HG03571 (cell line): Measurements from ENCODE around the gene SLC17A7.

Experiments used
- ATAC-seq: cut with Tn5 transposase; IDR thresholded peaks from one replicate; pipeline ENCODE4 v1.9.1; 2021; ENCODE audit not compliant: unreplicated experiment

SLC17A7 gene

DNA sequence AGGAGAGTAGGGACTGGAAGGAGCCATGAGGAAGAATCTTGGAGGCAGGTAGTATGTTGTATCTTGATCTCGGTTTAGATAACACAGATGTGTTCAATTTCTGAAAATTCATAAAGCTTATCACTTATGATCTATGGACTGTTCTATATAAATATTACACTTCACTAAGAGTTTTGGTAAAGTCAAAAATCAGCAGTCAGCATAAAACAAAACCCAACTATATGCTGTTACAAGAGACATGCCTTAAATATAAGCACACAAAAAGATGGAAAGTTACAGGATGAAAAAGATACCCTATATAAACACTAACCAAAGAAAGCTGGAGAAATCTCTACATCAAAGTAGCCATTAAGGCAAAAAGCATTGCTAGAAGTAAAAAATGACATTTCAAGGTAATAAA, 57.7 kb downstream of the SLC17A7 start:
- ATAC-seq, result no peak

GRCh38 chr19:49382639-49383038, 58.7 kb downstream of the SLC17A7 start:
- ATAC-seq, result no peak

GRCh38 chr19:49380391-49380790, 60.9 kb downstream of the SLC17A7 start:
- ATAC-seq, result no peak
